CD8-positive, alpha-beta memory T cell (primary cell): Measurements from ENCODE around the gene TMEM120B. TPM values are rescaled to one million over a fixed set of nuclear protein-coding genes. Genes with fewer than 3 reads are reported as not detected.

Experiments used
- CTCF ChIA-PET: fragments of 350-600 bp; sonication (Branson Sonifier 250); formaldehyde crosslinking; loops from one replicate; lab custom pipeline; 2021; ENCODE audit warnings: antibody characterized with exemption; lab: Charles Lee
- POLR2A ChIA-PET: fragments of 350-600 bp; sonication (Branson Sonifier 250); formaldehyde crosslinking; loops from one replicate; lab custom pipeline; 2021; ENCODE audit warnings: antibody characterized with exemption; lab: Charles Lee
- DNase-seq, 5 donors: peaks; one replicate each; pipeline versions ENCODE4 v3.0.0 to v3.0.0-alpha.2; 2020 to 2022; ENCODE audit warnings: mixed read lengths in 1 of 5
- H3K27ac ChIP-seq: one replicate; pipeline ENCODE4 v1.7.0; 2013; ENCODE audit warnings: low read depth, mild to moderate bottlenecking, low read length, moderate library complexity
- H3K27me3 ChIP-seq: 2 replicates; pipeline ENCODE4 v1.7.0; 2013; ENCODE audit warnings: low read length, mild to moderate bottlenecking; ENCODE audit not compliant: insufficient read depth, poor library complexity, severe bottlenecking
- H3K36me3 ChIP-seq: 2 replicates; pipeline ENCODE4 v1.7.0; 2013; ENCODE audit warnings: mild to moderate bottlenecking, low read length, moderate library complexity; ENCODE audit not compliant: insufficient read depth
- H3K4me1 ChIP-seq: 2 replicates; pipeline ENCODE4 v1.7.0; 2013; ENCODE audit warnings: mild to moderate bottlenecking, low read length, moderate library complexity; ENCODE audit not compliant: insufficient read depth
- H3K4me3 ChIP-seq: 2 replicates; pipeline ENCODE4 v1.7.0; 2013; ENCODE audit warnings: mild to moderate bottlenecking, low read length
- H3K9me3 ChIP-seq: 2 replicates; pipeline ENCODE4 v1.7.0; 2013; ENCODE audit warnings: mild to moderate bottlenecking, low read length
- H3K27ac Mint-ChIP-seq, 8 donors: one replicate each; pipeline ENCODE4 v1.8.0; 2020 to 2021; ENCODE audit warnings: mixed read lengths in 8 of 8, mild to moderate bottlenecking in 6 of 8, inconsistent platforms in 3 of 8, moderate library complexity in 3 of 8
- H3K27me3 Mint-ChIP-seq, 2 donors: one replicate each; pipeline ENCODE4 v1.8.0; 2020 to 2021; ENCODE audit warnings: mixed read lengths in 2 of 2, mild to moderate bottlenecking in 1 of 2, moderate library complexity in 1 of 2
- H3K36me3 Mint-ChIP-seq, 3 donors: one replicate each; pipeline ENCODE4 v1.8.0; 2020 to 2021; ENCODE audit warnings: mixed read lengths in 3 of 3, inconsistent platforms in 1 of 3, mild to moderate bottlenecking in 1 of 3
- H3K4me1 Mint-ChIP-seq, 3 donors: one replicate each; pipeline ENCODE4 v1.8.0; 2020 to 2021; ENCODE audit warnings: mixed read lengths in 3 of 3, inconsistent platforms in 1 of 3, mild to moderate bottlenecking in 1 of 3
- H3K4me3 Mint-ChIP-seq, 7 donors: one replicate each; pipeline ENCODE4 v1.8.0; 2020 to 2021; ENCODE audit warnings: mixed read lengths in 7 of 7, mild to moderate bottlenecking in 6 of 7, moderate library complexity in 4 of 7, inconsistent platforms in 2 of 7
- H3K9me3 Mint-ChIP-seq, 5 donors: one replicate each; pipeline ENCODE4 v1.8.0; 2020 to 2022; ENCODE audit warnings: mixed read lengths in 5 of 5, mild to moderate bottlenecking in 3 of 5, moderate library complexity in 2 of 5, inconsistent platforms in 1 of 5
- polyA plus RNA-seq: library from polyadenylated mRNA; unstranded; fragments of 300-500 nt; fragmentation: Illumina TruSeq; gene quantifications from one replicate; pipeline ENCODE4 v1.2.3, GENCODE V29; 2021
- total RNA-seq, 2 experiments: library from RNA; stranded (reverse); gene quantifications; one replicate each; pipeline ENCODE4 v1.2.3, GENCODE V29; 2021

The TMEM120B gene
- total and polyA plus RNA-seq, 3 experiments from 2014 or later, result 3.9 to 15.2 (median 12.5) TPM

DNA sequence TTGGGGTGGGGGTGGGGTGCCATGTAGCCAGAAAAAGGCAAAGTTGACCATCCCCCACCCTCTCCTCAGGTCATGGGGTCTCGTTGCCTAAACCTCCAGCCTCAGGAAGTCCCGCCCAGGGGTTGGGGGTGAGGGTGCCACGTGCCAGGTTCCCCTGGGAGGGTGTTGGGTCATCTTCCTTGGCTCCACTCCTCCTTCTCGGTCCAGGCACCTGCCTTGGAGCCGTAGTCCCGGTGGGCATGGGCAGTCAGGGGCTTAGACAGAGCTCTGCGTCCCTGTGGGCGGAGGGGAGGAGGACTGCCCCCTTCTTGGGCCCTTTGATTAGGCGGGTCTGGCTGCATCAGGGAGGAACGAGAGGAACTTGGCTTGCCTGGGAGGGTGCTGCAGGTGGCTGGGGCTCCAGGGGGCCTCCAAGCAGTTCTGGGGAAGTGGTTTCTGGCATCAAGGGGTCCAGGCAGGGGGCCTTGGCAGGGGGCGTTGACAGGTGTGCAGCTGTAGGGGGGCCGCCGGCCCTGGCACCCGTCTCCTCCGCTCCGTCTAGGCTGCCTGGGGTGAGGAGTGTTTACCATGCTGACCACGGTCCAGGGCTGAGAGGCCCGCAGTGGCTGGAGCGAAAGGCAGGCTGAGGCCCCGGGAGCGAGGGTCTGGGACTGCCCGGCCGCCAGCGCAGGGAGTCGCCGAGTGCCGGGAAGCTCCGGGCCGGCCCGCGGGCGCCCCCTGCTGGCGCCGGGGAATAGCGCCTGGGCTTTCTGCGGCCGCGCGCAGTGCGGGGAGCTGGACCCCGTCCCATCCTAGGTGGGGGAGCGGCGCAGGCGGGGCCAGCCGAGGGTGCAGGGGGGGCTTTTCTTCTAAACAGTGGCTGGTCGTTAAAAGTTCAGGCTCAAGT, 99.1 kb downstream of the TMEM120B start:
- peaks cover 42 to 75% (median 56%) of the 10 kb centered on the region in 3 donors for H3K4me1 Mint-ChIP-seq
- peaks cover 51% of the 10 kb centered on the region for H3K36me3 ChIP-seq
- CTCF ChIA-PET, result interaction anchor here (0.6 to 38.2 kb wide), 27 partner anchors 9 to 339 kb away, joined by 3 to 1908 read pairs (median 4); partner anchors contain the start of genes PSMD9, RHOF, SETD1B and TMEM120B

DNA sequence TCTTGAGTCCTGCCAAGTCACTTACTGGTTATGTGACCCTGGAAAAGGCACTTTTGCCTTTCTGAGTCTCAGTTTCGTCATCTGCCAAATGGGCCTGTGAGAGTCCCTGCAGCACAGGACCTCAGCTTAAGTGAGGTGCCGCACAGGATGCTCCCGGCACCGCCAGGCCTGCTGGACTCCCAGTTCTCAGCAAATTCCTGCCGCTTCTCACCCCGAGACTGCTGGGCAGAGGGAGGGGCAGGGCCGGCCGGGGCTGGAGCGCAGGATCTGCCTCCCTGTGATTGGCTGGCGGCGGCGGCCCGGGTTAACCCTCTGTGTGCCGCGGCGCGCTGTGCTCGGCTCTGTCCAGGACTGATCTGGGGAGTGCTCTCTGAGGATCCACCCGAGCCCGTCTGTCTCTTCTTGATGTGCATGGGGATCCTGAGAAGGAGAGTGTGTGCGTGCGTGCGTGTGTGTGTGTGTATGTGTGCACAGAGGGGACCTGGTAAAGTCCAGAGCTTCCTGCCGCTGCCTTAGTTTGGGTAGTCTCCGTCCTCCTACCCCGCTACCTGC, 99.8 kb downstream of the TMEM120B start:
- Mint-ChIP-seq H3K27ac (peak overlapping the region in 7 of 8 donors; percentile 42 to 86 (median 61)), H3K4me1 (peaks cover 37 to 69% (median 49%) of the 10 kb centered on the region in 3 donors), H3K36me3 (peaks cover 6 to 85% (median 12%) of the 10 kb centered on the region in 3 donors), H3K4me3 (peak overlapping the region; percentile 80 to 91 (median 84)), H3K9me3 (no peaks in the 10 kb centered on the region), H3K27me3 (peaks cover 0 to 2% of the 10 kb centered on the region in 2 donors)
- Histone ChIP-seq H3K9me3 (no peaks in the 10 kb centered on the region), H3K4me3 (peak overlapping the region; percentile 74), H3K4me1 (peaks cover 41% of the 10 kb centered on the region), H3K27me3 (no peaks in the 10 kb centered on the region), H3K27ac (peak overlapping the region; percentile 17), H3K36me3 (peaks cover 56% of the 10 kb centered on the region)
- DNase-seq, result peak in 1 of 5 donors; percentile 17
- CTCF ChIA-PET, result interaction anchor here (0.6 to 38.2 kb wide), 23 partner anchors 8 to 233 kb away, joined by 3 to 1908 read pairs (median 4); partner anchors contain the start of genes PSMD9, RHOF, SETD1B and TMEM120B
- POLR2A ChIA-PET, result interaction anchor here (0.5 to 5.5 kb wide), 8 partner anchors 14 to 209 kb away, joined by 3 to 277 read pairs (median 4); partner anchors contain the start of genes BCL7A, PSMD9, RHOF and SETD1B

More for the DNA sequence above, 99.1 kb downstream of the TMEM120B start:
- peaks cover 48% of the 10 kb centered on the region for H3K4me1 ChIP-seq
- H3K27ac Mint-ChIP-seq, result peak overlapping the region; percentile 50 to 92 (median 78)
- H3K36me3 Mint-ChIP-seq, result peaks cover 6 to 82% (median 12%) of the 10 kb centered on the region in 3 donors
- peak; percentile 68 to 77 (median 69) for DNase-seq
- no peaks in the 10 kb centered on the region for H3K9me3 Mint-ChIP-seq
- H3K4me3 Mint-ChIP-seq, result peak overlapping the region; percentile 80 to 91 (median 84)
- H3K27me3 ChIP-seq, result no peaks in the 10 kb centered on the region
- H3K9me3 ChIP-seq, result no peaks in the 10 kb centered on the region
- peak overlapping the region; percentile 74 for H3K4me3 ChIP-seq
- POLR2A ChIA-PET, result interaction anchor here (0.6 to 5.5 kb wide), 9 partner anchors 13 to 99 kb away, joined by 3 to 277 read pairs (median 4); partner anchors contain the start of genes PSMD9, RHOF, SETD1B and TMEM120B
- H3K27me3 Mint-ChIP-seq, result peaks cover 0 to 2% of the 10 kb centered on the region in 2 donors
- H3K27ac ChIP-seq, result peak overlapping the region; percentile 17

DNA sequence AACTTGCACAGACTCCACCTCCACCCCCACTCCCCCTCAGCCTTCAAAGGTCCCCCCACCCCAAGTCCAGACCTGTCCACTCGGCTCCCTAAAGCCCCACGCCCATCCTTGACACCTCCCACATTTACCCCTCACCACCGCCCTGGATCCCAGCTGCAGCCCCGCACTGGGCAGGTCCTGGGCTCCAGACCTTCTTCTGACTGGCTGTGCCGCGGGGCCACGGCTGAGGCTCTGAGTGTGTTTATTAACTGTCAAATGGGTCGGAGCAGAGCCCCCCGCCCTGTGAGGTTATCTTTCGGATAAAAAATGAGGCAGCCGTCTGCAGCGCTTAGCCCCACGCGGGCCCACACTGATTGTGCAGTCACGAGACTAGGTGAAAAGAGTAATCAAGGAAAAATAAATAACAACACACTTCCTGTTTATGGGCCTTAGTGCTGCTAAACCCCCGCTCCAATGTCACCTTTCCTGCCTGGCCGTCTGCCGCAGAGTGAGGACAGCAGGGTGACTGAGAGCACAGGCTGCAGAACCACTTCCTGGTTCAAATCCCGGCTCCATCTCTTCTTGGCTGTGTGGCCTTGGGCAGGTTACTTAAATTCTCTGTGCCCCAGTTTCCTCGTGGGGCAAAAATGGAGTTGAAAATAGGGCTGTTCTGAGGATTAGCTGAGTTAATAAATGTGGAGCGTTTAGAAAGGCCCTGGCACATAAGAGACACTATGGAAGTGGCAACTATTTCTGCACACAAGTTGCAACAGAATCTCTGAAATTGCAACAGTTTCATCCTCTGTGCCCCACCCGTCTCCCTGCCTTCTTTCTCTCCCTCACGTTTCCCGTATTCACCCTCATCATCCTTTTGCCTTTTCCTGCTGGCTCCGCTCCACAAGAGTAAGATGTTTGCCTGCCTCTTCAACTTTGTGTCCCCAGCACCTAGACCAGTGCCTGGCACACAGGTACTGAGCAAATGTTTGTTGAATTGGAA, 100.7 kb downstream of the TMEM120B start:
- no peak overlapping the region for H3K27ac ChIP-seq

DNA sequence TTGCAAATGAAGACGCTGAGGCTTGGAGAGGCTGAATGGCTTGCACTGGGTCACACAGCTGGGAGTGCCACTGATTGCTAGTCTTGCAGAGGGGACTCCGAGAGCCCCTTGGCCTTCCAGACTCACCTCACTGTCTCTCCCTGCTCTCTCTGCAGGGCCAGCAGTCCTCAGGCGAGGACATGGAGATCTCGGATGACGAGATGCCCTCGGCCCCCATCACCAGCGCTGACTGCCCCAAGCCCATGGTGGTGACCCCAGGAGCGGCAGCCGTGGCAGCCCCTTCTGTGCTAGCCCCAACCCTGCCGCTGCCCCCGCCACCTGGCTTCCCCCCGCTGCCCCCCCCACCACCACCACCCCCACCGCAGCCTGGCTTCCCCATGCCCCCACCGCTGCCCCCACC, 101.4 kb downstream of the TMEM120B start:
- H3K36me3 Mint-ChIP-seq, result peaks cover 6 to 83% (median 15%) of the 10 kb centered on the region in 3 donors
- H3K9me3 ChIP-seq, result no peaks in the 10 kb centered on the region
- ChIA-PET POLR2A (interaction anchor here (5.5 kb wide), 1 partner anchor 16 kb away, joined by 277 read pairs; the partner anchor contains the start of genes RHOF and SETD1B), CTCF (interaction anchor here (3.7 to 38.2 kb wide), 2 partner anchors 32 to 75 kb away, joined by 22 to 1908 read pairs; partner anchors contain the start of genes PSMD9, RHOF and SETD1B)
- peaks cover 0 to 2% of the 10 kb centered on the region in 2 donors for H3K27me3 Mint-ChIP-seq
- no peak for DNase-seq
- peak overlapping the region in 5 of 7 donors; percentile 72 to 95 (median 84) for H3K4me3 Mint-ChIP-seq
- H3K9me3 Mint-ChIP-seq, result no peaks in the 10 kb centered on the region
- H3K27me3 ChIP-seq, result no peaks in the 10 kb centered on the region
- H3K27ac Mint-ChIP-seq, result peak overlapping the region in 2 of 8 donors; percentile 86 to 93
- H3K4me3 ChIP-seq, result no peak overlapping the region
- H3K4me1 ChIP-seq, result peaks cover 33% of the 10 kb centered on the region
- H3K4me1 Mint-ChIP-seq, result peaks cover 33 to 56% (median 39%) of the 10 kb centered on the region in 3 donors
- no peak overlapping the region for H3K27ac ChIP-seq
- peaks cover 53% of the 10 kb centered on the region for H3K36me3 ChIP-seq

More for the DNA sequence above, 100.7 kb downstream of the TMEM120B start:
- Mint-ChIP-seq H3K36me3 (peaks cover 6 to 85% (median 15%) of the 10 kb centered on the region in 3 donors), H3K27ac (peak overlapping the region; percentile 54 to 93 (median 76)), H3K27me3 (peaks cover 0 to 2% of the 10 kb centered on the region in 2 donors), H3K9me3 (no peaks in the 10 kb centered on the region), H3K4me1 (peaks cover 35 to 61% (median 44%) of the 10 kb centered on the region in 3 donors), H3K4me3 (peak overlapping the region; percentile 72 to 95 (median 84))
- DNase-seq, result no peak
- H3K4me1 ChIP-seq, result peaks cover 34% of the 10 kb centered on the region
- ChIA-PET POLR2A (interaction anchor here (0.5 to 5.5 kb wide), 3 partner anchors 15 to 208 kb away, joined by 3 to 277 read pairs (median 3); partner anchors contain the start of genes BCL7A, RHOF and SETD1B), CTCF (interaction anchor here (0.9 to 38.2 kb wide), 9 partner anchors 7 to 186 kb away, joined by 3 to 1908 read pairs (median 6); partner anchors contain the start of genes PSMD9, RHOF and SETD1B)
- H3K36me3 ChIP-seq, result peaks cover 58% of the 10 kb centered on the region
- H3K27me3 ChIP-seq, result no peaks in the 10 kb centered on the region
- peak overlapping the region; percentile 74 for H3K4me3 ChIP-seq
- no peaks in the 10 kb centered on the region for H3K9me3 ChIP-seq

DNA sequence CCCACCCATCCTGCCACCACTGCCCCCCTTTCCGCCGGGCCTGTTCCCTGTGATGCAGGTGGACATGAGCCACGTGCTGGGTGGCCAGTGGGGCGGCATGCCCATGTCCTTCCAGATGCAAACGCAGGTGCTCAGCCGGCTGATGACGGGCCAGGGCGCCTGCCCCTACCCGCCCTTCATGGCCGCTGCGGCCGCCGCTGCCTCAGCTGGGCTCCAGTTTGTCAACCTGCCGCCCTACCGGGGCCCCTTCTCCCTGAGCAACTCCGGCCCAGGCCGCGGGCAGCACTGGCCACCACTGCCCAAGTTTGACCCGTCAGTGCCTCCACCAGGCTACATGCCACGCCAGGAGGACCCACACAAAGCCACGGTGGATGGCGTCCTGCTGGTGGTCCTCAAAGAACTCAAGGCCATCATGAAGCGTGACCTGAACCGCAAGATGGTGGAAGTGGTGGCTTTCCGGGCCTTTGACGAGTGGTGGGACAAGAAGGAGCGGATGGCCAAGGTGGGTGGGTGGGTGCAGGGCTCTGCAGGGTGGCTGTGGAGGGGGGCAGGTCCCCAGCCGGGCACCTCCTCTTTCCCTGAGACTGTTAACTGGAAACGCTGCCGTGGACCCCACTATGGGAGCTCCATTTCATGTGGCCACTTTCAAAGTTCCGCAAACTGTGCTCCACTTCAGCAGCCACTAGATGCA, 102.0 kb downstream of the TMEM120B start:
- Histone ChIP-seq H3K9me3 (no peaks in the 10 kb centered on the region), H3K27ac (no peak overlapping the region), H3K4me1 (peaks cover 33% of the 10 kb centered on the region), H3K4me3 (no peak overlapping the region), H3K27me3 (no peaks in the 10 kb centered on the region), H3K36me3 (peaks cover 51% of the 10 kb centered on the region)
- peaks cover 30 to 53% (median 34%) of the 10 kb centered on the region in 3 donors for H3K4me1 Mint-ChIP-seq
- H3K4me3 Mint-ChIP-seq, result no peak overlapping the region
- peaks cover 6 to 83% (median 11%) of the 10 kb centered on the region in 3 donors for H3K36me3 Mint-ChIP-seq
- H3K27me3 Mint-ChIP-seq, result peaks cover 0 to 2% of the 10 kb centered on the region in 2 donors
- no peak for DNase-seq
- CTCF ChIA-PET, result interaction anchor here (38.2 kb wide), 1 partner anchor 32 kb away, joined by 1908 read pairs; the partner anchor contains the start of genes RHOF and SETD1B
- H3K9me3 Mint-ChIP-seq, result no peaks in the 10 kb centered on the region
- no peak overlapping the region for H3K27ac Mint-ChIP-seq
- POLR2A ChIA-PET, result interaction anchor here (0.8 to 5.5 kb wide), 3 partner anchors 11 to 21 kb away, joined by 3 to 277 read pairs (median 7); partner anchors contain the start of genes RHOF and SETD1B

DNA sequence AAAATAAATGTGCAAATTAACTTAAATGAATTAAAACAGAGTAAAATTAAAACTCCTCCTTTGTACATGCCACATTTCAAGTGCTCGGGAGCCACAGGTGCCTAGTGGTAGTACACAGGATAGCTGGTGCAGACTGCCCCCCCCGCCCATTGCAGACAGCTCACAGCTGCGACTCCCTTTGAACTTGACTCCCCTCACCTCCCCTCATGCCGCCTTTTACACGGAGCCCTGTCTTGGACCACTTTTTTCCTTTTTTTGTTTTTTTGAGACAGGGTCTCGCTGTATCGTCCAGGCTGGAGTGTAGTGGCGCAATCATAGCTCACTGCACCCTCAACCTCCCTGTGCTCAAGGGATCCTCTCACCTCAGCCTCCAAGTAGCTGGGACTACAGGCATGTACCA, 102.7 kb downstream of the TMEM120B start:
- Mint-ChIP-seq H3K9me3 (no peaks in the 10 kb centered on the region), H3K27ac (no peak overlapping the region), H3K36me3 (peaks cover 6 to 86% (median 9%) of the 10 kb centered on the region in 3 donors), H3K4me3 (peak overlapping the region in 1 of 7 donors; percentile 55), H3K27me3 (peaks cover 0 to 2% of the 10 kb centered on the region in 2 donors), H3K4me1 (peaks cover 29 to 49% (median 30%) of the 10 kb centered on the region in 3 donors)
- H3K27ac ChIP-seq, result no peak overlapping the region
- no peak overlapping the region for H3K4me3 ChIP-seq
- ChIA-PET POLR2A (interaction anchor here (0.7 to 2.2 kb wide), 3 partner anchors 12 to 21 kb away, joined by 3 to 7 read pairs (median 6); partner anchors contain the start of gene RHOF), CTCF (interaction anchor here (1.0 to 38.2 kb wide), 2 partner anchors 9 to 33 kb away, joined by 4 to 1908 read pairs; partner anchors contain the start of genes RHOF and SETD1B)
- no peaks in the 10 kb centered on the region for H3K9me3 ChIP-seq
- H3K36me3 ChIP-seq, result peaks cover 53% of the 10 kb centered on the region
- H3K27me3 ChIP-seq, result no peaks in the 10 kb centered on the region
- H3K4me1 ChIP-seq, result peaks cover 33% of the 10 kb centered on the region
- no peak for DNase-seq
